Muscle layer of duodenum (tissue), 2 donors: ENCODE data around the gene RSRP1.
"Not testable (repeated sequence)": the region's sequence is repeated elsewhere in the genome, so short reads cannot be mapped to it uniquely, and the experiment has no call there.

Experiments
- H3K27ac ChIP-seq: one replicate; pipeline ENCODE4 v1.7.0; 2013; ENCODE audit warnings: mild to moderate bottlenecking, low read length
- H3K27me3 ChIP-seq: one replicate; pipeline ENCODE4 v1.7.0; 2013; ENCODE audit warnings: low read depth, mild to moderate bottlenecking, control low read depth, low read length
- H3K36me3 ChIP-seq, 2 donors: one replicate each; pipeline ENCODE4 v1.7.0; 2013; ENCODE audit warnings: low read length in 2 of 2, control low read depth in 1 of 2, mild to moderate bottlenecking in 1 of 2; ENCODE audit not compliant: insufficient read depth in 2 of 2, control insufficient read depth in 1 of 2
- H3K4me1 ChIP-seq, 2 donors: one replicate each; pipeline ENCODE4 v1.7.0; 2013; ENCODE audit warnings: low read length in 2 of 2, mild to moderate bottlenecking in 2 of 2, control low read depth in 1 of 2, moderate library complexity in 1 of 2; ENCODE audit not compliant: insufficient read depth in 2 of 2, control insufficient read depth in 1 of 2
- H3K4me3 ChIP-seq, 2 donors: one replicate each; pipeline ENCODE4 v1.7.0; 2013; ENCODE audit warnings: low read length in 2 of 2, low read depth in 1 of 2, mild to moderate bottlenecking in 1 of 2
- H3K9me3 ChIP-seq, 2 donors: one replicate each; pipeline ENCODE4 v1.7.0; 2013; ENCODE audit warnings: low read length in 2 of 2, control low read depth in 1 of 2, mild to moderate bottlenecking in 1 of 2; ENCODE audit not compliant: control insufficient read depth in 1 of 2
- donor health status: healthy.

RSRP1 gene

GRCh38 chr1:25247024-25247828 lies at the start of gene RSRP1:
Gene RSRP1 (minus strand): TSS chr1:25247454. CDS start chr1:25246963, 491 bp downstream.
- peaks cover 14 to 27% of the 10 kb centered on the region in 2 donors for H3K4me1 ChIP-seq

GRCh38 chr1:25296501-25296900 lies 49.2 kb upstream of the RSRP1 start:
- H3K4me3 ChIP-seq, H3K27ac ChIP-seq, H3K4me1 ChIP-seq, H3K36me3 ChIP-seq, H3K9me3 ChIP-seq, H3K27me3 ChIP-seq: not testable (repeated sequence)

More at GRCh38 chr1:25247024-25247828, at the start of gene RSRP1:
- Histone ChIP-seq H3K4me3 (peak within 1 kb of the TSS; percentile 98 to 100), H3K9me3 (no peaks in the 10 kb centered on the region), H3K27me3 (no peaks in the 10 kb centered on the region), H3K36me3 (peaks cover 24 to 32% of the 10 kb centered on the region in 2 donors), H3K27ac (peak within 1 kb of the TSS; percentile 99)

- not testable (repeated sequence) for H3K4me3 ChIP-seq, H3K4me1 ChIP-seq, H3K27me3 ChIP-seq, H3K27ac ChIP-seq, H3K9me3 ChIP-seq, H3K36me3 ChIP-seq
These were observed 47.9 kb upstream of the RSRP1 start for GRCh38 chr1:25294889-25295826.

GRCh38 chr1:25293426-25293825 lies 46.2 kb upstream of the RSRP1 start:
- not testable (repeated sequence) for H3K4me3 ChIP-seq, H3K27ac ChIP-seq, H3K27me3 ChIP-seq, H3K4me1 ChIP-seq, H3K9me3 ChIP-seq, H3K36me3 ChIP-seq

GRCh38 chr1:25290043-25290442 lies 42.8 kb upstream of the RSRP1 start:
- H3K36me3 ChIP-seq, H3K27me3 ChIP-seq, H3K27ac ChIP-seq, H3K9me3 ChIP-seq, H3K4me3 ChIP-seq, H3K4me1 ChIP-seq: not testable (repeated sequence)

GRCh38 chr1:25288573-25289101 lies 41.4 kb upstream of the RSRP1 start:
- H3K27ac ChIP-seq, H3K4me1 ChIP-seq, H3K27me3 ChIP-seq, H3K4me3 ChIP-seq, H3K9me3 ChIP-seq, H3K36me3 ChIP-seq: not testable (repeated sequence)

GRCh38 chr1:25287164-25287563 lies 39.9 kb upstream of the RSRP1 start:
- not testable (repeated sequence) for H3K27me3 ChIP-seq, H3K27ac ChIP-seq, H3K4me1 ChIP-seq, H3K4me3 ChIP-seq, H3K36me3 ChIP-seq, H3K9me3 ChIP-seq

- not testable (repeated sequence) for H3K27ac ChIP-seq, H3K4me1 ChIP-seq, H3K27me3 ChIP-seq
These were observed 38.6 kb upstream of the RSRP1 start for GRCh38 chr1:25285862-25286261.

GRCh38 chr1:25279693-25280111 lies 32.4 kb upstream of the RSRP1 start:
- H3K4me1 ChIP-seq, H3K27ac ChIP-seq, H3K4me3 ChIP-seq, H3K27me3 ChIP-seq, H3K9me3 ChIP-seq, H3K36me3 ChIP-seq: not testable (repeated sequence)

More at GRCh38 chr1:25285862-25286261, 38.6 kb upstream of the RSRP1 start:
- not testable (repeated sequence) for H3K9me3 ChIP-seq, H3K36me3 ChIP-seq, H3K4me3 ChIP-seq

GRCh38 chr1:25278790-25279189 lies 31.5 kb upstream of the RSRP1 start:
- not testable (repeated sequence) for H3K36me3 ChIP-seq, H3K4me3 ChIP-seq

GRCh38 chr1:25278358-25278757 lies 31.1 kb upstream of the RSRP1 start:
- H3K36me3 ChIP-seq, H3K4me3 ChIP-seq, H3K27ac ChIP-seq, H3K27me3 ChIP-seq, H3K4me1 ChIP-seq, H3K9me3 ChIP-seq: not testable (repeated sequence)

More at GRCh38 chr1:25278790-25279189, 31.5 kb upstream of the RSRP1 start:
- H3K4me1 ChIP-seq, H3K9me3 ChIP-seq, H3K27me3 ChIP-seq, H3K27ac ChIP-seq: not testable (repeated sequence)
